ES-I3 (cell line): ENCODE data around the gene ERVMER34-1.
A peak's percentile ranks its signal among the peaks of the same experiment; 100 is the strongest.

Experiments
- H3K36me3 ChIP-seq: 2 replicates; pipeline ENCODE4 v1.6.1; 2013; ENCODE audit warnings: mild to moderate bottlenecking, low read length, control low read depth, moderate library complexity; ENCODE audit not compliant: insufficient read depth
- H3K4me1 ChIP-seq: 2 replicates; pipeline ENCODE4 v1.6.1; 2013; ENCODE audit warnings: mild to moderate bottlenecking, control low read depth, low read length; ENCODE audit not compliant: insufficient read depth
- H3K9ac ChIP-seq: 2 replicates; pipeline ENCODE4 v1.6.1; 2013; ENCODE audit warnings: low read depth, mild to moderate bottlenecking, low read length, moderate library complexity
- H3K9me3 ChIP-seq: 2 replicates; pipeline ENCODE4 v1.6.1; 2013; ENCODE audit warnings: mild to moderate bottlenecking, low read length, moderate library complexity; ENCODE audit not compliant: control insufficient read depth, insufficient read depth

Gene ERVMER34-1

DNA sequence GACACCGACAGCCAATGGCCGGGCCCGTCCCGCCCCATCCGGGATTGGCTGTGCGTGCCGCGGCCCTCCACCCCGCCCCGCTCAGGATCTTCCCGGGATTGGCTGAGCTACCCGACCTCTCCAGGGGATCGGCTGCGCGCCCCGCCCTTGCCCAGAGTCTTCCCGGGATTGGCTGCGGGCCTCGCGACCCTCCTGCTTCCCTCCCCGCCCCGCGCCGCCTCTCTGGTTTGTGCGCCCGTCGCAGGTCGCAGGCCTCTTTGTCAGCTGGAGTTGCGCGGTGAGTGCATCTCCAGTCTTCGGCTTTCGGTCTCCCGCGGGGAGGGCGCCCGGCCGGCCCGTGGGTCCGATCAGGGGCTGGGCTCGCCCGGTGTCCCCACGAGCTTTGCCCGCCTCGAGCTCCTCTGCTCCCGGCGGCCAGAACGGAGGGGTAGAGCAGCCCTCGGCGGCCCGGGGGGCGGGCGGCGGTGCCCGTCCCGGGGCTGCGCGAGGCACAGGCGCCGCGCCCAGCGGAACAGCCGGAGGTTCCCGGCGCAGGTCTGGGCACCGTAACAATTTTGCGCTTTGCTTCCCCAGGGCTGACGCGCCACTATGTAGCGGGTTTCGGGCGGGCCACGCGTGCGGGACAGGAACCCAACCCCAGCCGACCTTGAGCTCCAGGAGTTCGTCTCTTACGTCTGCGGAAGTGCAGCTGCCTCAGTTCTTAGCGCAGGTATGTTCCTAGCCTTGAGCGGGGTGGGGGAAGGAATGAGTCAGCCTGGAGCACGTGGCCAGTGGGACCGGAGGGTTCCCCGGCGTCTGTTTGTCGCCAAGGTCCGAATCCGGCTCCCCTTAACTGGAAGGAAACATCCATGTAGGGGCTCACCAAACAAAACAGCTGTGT, 38.7 kb downstream of the ERVMER34-1 start:
- H3K9me3 ChIP-seq: no peaks in the 10 kb centered on the region
- H3K36me3 ChIP-seq: peaks cover 30% of the 10 kb centered on the region
- peak overlapping the region; percentile 85 for H3K9ac ChIP-seq
- peaks cover 19% of the 10 kb centered on the region for H3K4me1 ChIP-seq

GRCh38 chr4:52711834-52712250, 39.4 kb downstream of the ERVMER34-1 start:
- Histone ChIP-seq H3K9ac (peak overlapping the region; percentile 74), H3K4me1 (peaks cover 19% of the 10 kb centered on the region), H3K9me3 (no peaks in the 10 kb centered on the region), H3K36me3 (peaks cover 30% of the 10 kb centered on the region)

DNA sequence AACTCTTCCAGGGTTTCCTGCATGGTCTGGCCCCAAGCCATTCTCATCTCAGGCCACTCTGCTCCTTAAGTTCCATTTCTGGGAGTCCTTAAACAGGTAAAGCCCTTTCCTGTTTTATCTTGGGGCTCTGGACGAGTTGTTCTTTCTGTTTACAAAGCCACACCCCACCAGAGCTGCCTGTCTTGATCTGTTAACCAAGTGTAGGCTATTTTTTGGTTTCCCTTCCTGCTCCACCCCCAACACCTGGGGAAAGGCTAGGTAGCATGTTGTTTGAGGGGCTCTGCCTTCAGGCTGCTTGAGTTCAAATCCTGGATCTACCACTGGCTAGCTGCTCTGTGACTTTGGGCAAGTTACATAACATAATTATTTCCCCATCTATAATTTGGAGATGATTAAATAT, 40.0 kb downstream of the ERVMER34-1 start:
- Histone ChIP-seq H3K4me1 (peaks cover 19% of the 10 kb centered on the region), H3K9ac (peak overlapping the region; percentile 74; the same call in 1 of the 2 replicates), H3K36me3 (peaks cover 28% of the 10 kb centered on the region), H3K9me3 (no peaks in the 10 kb centered on the region)

- no peak overlapping the region for H3K9ac ChIP-seq
- peaks cover 11% of the 10 kb centered on the region for H3K36me3 ChIP-seq
- H3K4me1 ChIP-seq: peaks cover 17% of the 10 kb centered on the region
- no peaks in the 10 kb centered on the region for H3K9me3 ChIP-seq
These were observed 42.1 kb downstream of the ERVMER34-1 start for GRCh38 chr4:52709155-52709554.

GRCh38 chr4:52704661-52705060, 46.6 kb downstream of the ERVMER34-1 start:
- Histone ChIP-seq H3K4me1 (peaks cover 13% of the 10 kb centered on the region), H3K36me3 (no peaks in the 10 kb centered on the region), H3K9me3 (no peaks in the 10 kb centered on the region), H3K9ac (no peak overlapping the region)

- no peaks in the 10 kb centered on the region for H3K9me3 ChIP-seq
- no peak overlapping the region for H3K9ac ChIP-seq
- H3K4me1 ChIP-seq: peaks cover 10% of the 10 kb centered on the region
- no peaks in the 10 kb centered on the region for H3K36me3 ChIP-seq
These were observed 47.1 kb downstream of the ERVMER34-1 start for GRCh38 chr4:52704133-52704532.

DNA sequence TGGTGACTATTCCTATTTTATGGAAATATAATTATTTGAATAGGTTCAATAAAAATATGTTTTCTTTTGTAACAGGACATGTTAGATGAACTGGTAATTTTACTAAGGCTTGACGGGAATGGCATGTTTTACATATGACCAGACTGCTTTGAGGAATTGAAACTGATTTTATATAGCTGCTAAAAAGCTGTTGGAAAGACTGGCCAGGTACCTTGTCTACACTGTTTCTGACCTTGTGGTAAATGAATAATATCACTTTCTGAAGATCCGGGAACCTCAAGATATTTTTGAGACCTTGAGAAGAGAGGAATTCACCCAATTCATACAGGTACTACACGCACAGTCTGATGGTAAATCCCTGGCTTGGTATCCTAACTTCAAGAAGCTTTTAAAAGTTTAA, 50.0 kb downstream of the ERVMER34-1 start:
- H3K36me3 ChIP-seq: no peaks in the 10 kb centered on the region
- no peak overlapping the region for H3K9ac ChIP-seq
- no peaks in the 10 kb centered on the region for H3K9me3 ChIP-seq
- peaks cover 5% of the 10 kb centered on the region for H3K4me1 ChIP-seq

GRCh38 chr4:52694936-52695335, 56.3 kb downstream of the ERVMER34-1 start:
- Histone ChIP-seq H3K36me3 (no peaks in the 10 kb centered on the region), H3K9ac (no peak overlapping the region), H3K4me1 (no peaks in the 10 kb centered on the region), H3K9me3 (peaks cover 6% of the 10 kb centered on the region; the same call in 1 of the 2 replicates)

DNA sequence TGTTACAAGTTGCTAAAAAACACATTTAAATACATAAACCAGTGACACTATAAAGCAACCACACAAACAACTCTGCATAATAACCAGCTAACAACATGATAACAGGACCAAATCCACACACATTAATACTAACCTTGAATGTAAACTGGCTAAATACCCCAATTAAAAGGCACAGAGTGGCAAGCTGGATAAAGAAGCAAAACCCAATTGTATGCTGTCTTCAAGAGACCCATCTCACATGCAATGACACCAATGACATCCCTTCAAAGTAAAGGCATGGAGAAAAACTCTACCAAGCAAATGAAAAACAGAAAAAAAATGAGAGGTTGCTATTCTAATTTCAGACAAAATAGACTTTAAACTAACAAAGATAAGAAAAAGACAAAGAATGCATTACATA, 57.7 kb downstream of the ERVMER34-1 start:
- Histone ChIP-seq H3K9me3 (peaks cover 6% of the 10 kb centered on the region; the same call in 1 of the 2 replicates), H3K9ac (no peak overlapping the region), H3K4me1 (no peaks in the 10 kb centered on the region), H3K36me3 (no peaks in the 10 kb centered on the region)
